Mesenchymal stem cell (in vitro differentiated cells and primary cell): ENCODE data around the gene NFAT5.

Source experiments
- DNase-seq: peaks from one replicate; pipeline ENCODE4 v3.0.0-alpha.2; 2013
- H2AFZ ChIP-seq: one replicate; pipeline ENCODE4 v1.6.1; 2013; ENCODE audit warnings: low read depth, mild to moderate bottlenecking, control low read depth, inconsistent platforms, low read length, moderate library complexity
- H2AK5ac ChIP-seq: 2 replicates; pipeline ENCODE4 v1.6.1; 2013; ENCODE audit warnings: low read length, moderate library complexity, mild to moderate bottlenecking, inconsistent platforms; ENCODE audit not compliant: severe bottlenecking
- H2BK120ac ChIP-seq: one replicate; pipeline ENCODE4 v1.6.1; 2013; ENCODE audit warnings: low read depth, mild to moderate bottlenecking, inconsistent platforms, low read length, moderate library complexity
- H2BK12ac ChIP-seq, 2 experiments: one replicate each; pipeline ENCODE4 v1.6.1; 2013; ENCODE audit warnings: inconsistent platforms in 2 of 2, low read length in 2 of 2, mild to moderate bottlenecking in 2 of 2, moderate library complexity in 2 of 2, control low read depth in 1 of 2
- H2BK15ac ChIP-seq: one replicate; pipeline ENCODE4 v1.6.1; 2013; ENCODE audit warnings: mild to moderate bottlenecking, low read depth, inconsistent platforms; ENCODE audit not compliant: poor library complexity, severe bottlenecking
- H2BK5ac ChIP-seq: 2 replicates; pipeline ENCODE4 v1.6.1; 2013; ENCODE audit warnings: low read depth, mild to moderate bottlenecking, low read length, control low read depth, inconsistent platforms; ENCODE audit not compliant: poor library complexity, severe bottlenecking
- H3K14ac ChIP-seq, 2 experiments: one replicate each; pipeline ENCODE4 v1.6.1; 2013; ENCODE audit warnings: inconsistent platforms in 2 of 2, low read length in 2 of 2, control low read depth in 1 of 2, mild to moderate bottlenecking in 1 of 2, moderate library complexity in 1 of 2
- H3K18ac ChIP-seq, 2 experiments: one replicate each; pipeline ENCODE4 v1.6.1; 2013; ENCODE audit warnings: inconsistent platforms in 2 of 2, low read length in 2 of 2, control low read depth in 1 of 2, low read depth in 1 of 2, mild to moderate bottlenecking in 1 of 2
- H3K23ac ChIP-seq, 2 experiments: one replicate each; pipeline ENCODE4 v1.6.1; 2013; ENCODE audit warnings: inconsistent platforms in 2 of 2, low read length in 2 of 2, mild to moderate bottlenecking in 2 of 2, moderate library complexity in 2 of 2, control low read depth in 1 of 2
- H3K27ac ChIP-seq: 2 replicates; pipeline ENCODE4 v1.5.1; 2013; ENCODE audit warnings: mild to moderate bottlenecking, moderate library complexity, low read length, control low read depth, inconsistent platforms; ENCODE audit not compliant: poor library complexity, severe bottlenecking
- H3K27me3 ChIP-seq, 2 experiments: 2 replicates each; pipeline versions ENCODE4 v1.6.1 to v1.7.0; 2013; ENCODE audit warnings: low read length in 2 of 2, mild to moderate bottlenecking in 2 of 2, moderate library complexity in 2 of 2, control low read depth in 1 of 2, inconsistent platforms in 1 of 2; ENCODE audit not compliant: control insufficient read depth in 1 of 2, insufficient read depth in 1 of 2
- H3K36me3 ChIP-seq, 2 experiments: 2 replicates each; pipeline versions ENCODE4 v1.6.1 to v1.7.0; 2013; ENCODE audit warnings: low read length in 2 of 2, control low read depth in 1 of 2, inconsistent platforms in 1 of 2, low read depth in 1 of 2, mild to moderate bottlenecking in 1 of 2; ENCODE audit not compliant: insufficient read depth in 2 of 2, control insufficient read depth in 1 of 2
- H3K4ac ChIP-seq, 2 experiments: one replicate each; pipeline ENCODE4 v1.6.1; 2013; ENCODE audit warnings: inconsistent platforms in 2 of 2, low read length in 2 of 2, mild to moderate bottlenecking in 2 of 2, moderate library complexity in 2 of 2, control low read depth in 1 of 2, low read depth in 1 of 2
- H3K4me1 ChIP-seq: 2 replicates; pipeline ENCODE4 v1.6.1; 2013; ENCODE audit warnings: low read depth, low read length, control low read depth; ENCODE audit not compliant: control insufficient read depth, insufficient read depth
- H3K4me2 ChIP-seq: 2 replicates; pipeline ENCODE4 v1.6.1; 2013; ENCODE audit warnings: low read length, mild to moderate bottlenecking, inconsistent platforms; ENCODE audit not compliant: poor library complexity, severe bottlenecking
- H3K4me3 ChIP-seq, 2 experiments: 2 replicates each; pipeline versions ENCODE4 v1.5.1 to v1.7.0; 2013; ENCODE audit warnings: low read length in 2 of 2, mild to moderate bottlenecking in 2 of 2, control low read depth in 1 of 2, low read depth in 1 of 2; ENCODE audit not compliant: insufficient read depth in 1 of 2
- H3K79me1 ChIP-seq: replicated peaks from 2 replicates; pipeline ENCODE4 v1.6.1; 2013; ENCODE audit warnings: mild to moderate bottlenecking, control low read depth, low read length, inconsistent platforms; ENCODE audit not compliant: poor library complexity, severe bottlenecking
- H3K9ac ChIP-seq: 2 replicates; pipeline ENCODE4 v1.7.0; 2013; ENCODE audit warnings: mild to moderate bottlenecking, low read length, moderate library complexity
- H3K9me3 ChIP-seq: 2 replicates; pipeline ENCODE4 v1.7.0; 2013; ENCODE audit warnings: mild to moderate bottlenecking, low read length; ENCODE audit not compliant: control insufficient read depth
- H4K8ac ChIP-seq: one replicate; pipeline ENCODE4 v1.6.1; 2013; ENCODE audit warnings: inconsistent platforms, mild to moderate bottlenecking, low read length, moderate library complexity
- H4K91ac ChIP-seq: one replicate; pipeline ENCODE4 v1.6.1; 2013; ENCODE audit warnings: mild to moderate bottlenecking, low read length, inconsistent platforms
- WGBS: methylation state at CpG from one replicate; pipeline ENCODE4 v1.1.7; 2013; ENCODE audit warnings: mixed read lengths; 5-methylcytosine and 5-hydroxymethylcytosine counted together

NFAT5 gene

GRCh38 chr16:69680358-69680757, 114.6 kb downstream of the NFAT5 start:
- no peak overlapping the region for H4K8ac ChIP-seq
- peaks cover 43 to 87% of the 10 kb centered on the region in 2 experiments for H3K36me3 ChIP-seq
- no peak overlapping the region for H3K4me3 ChIP-seq
- H4K91ac ChIP-seq: no peak overlapping the region
- H3K27ac ChIP-seq: no peak overlapping the region
- no peaks in the 10 kb centered on the region for H3K4me1 ChIP-seq
- no peak overlapping the region for H2BK120ac ChIP-seq
- H3K23ac ChIP-seq: no peak overlapping the region
- no peak overlapping the region for H3K9ac ChIP-seq
- H3K18ac ChIP-seq: no peak overlapping the region
- H3K4me2 ChIP-seq: no peak overlapping the region
- no peaks in the 10 kb centered on the region for H3K27me3 ChIP-seq
- H3K14ac ChIP-seq: no peak overlapping the region
- DNase-seq: no peak
- no peak overlapping the region for H2AK5ac ChIP-seq
- H2BK12ac ChIP-seq: no peak overlapping the region
- no peak overlapping the region for H3K4ac ChIP-seq
- H2AFZ ChIP-seq: no peak overlapping the region
- no peak overlapping the region for H2BK5ac ChIP-seq
- peaks cover 8% of the 10 kb centered on the region for H3K79me1 ChIP-seq
- no peak overlapping the region for H2BK15ac ChIP-seq
- H3K9me3 ChIP-seq: no peaks in the 10 kb centered on the region

GRCh38 chr16:69688589-69688988, 122.8 kb downstream of the NFAT5 start:
- Histone ChIP-seq H3K27ac (no peak overlapping the region), H2BK5ac (no peak overlapping the region), H3K4me1 (peaks cover 3% of the 10 kb centered on the region), H2AK5ac (no peak overlapping the region), H3K23ac (no peak overlapping the region), H3K9me3 (no peaks in the 10 kb centered on the region), H3K79me1 (peaks cover 11% of the 10 kb centered on the region), H2BK12ac (no peak overlapping the region), H2BK120ac (no peak overlapping the region), H3K4me2 (no peak overlapping the region), H3K36me3 (peaks cover 44 to 75% of the 10 kb centered on the region in 2 experiments), H3K18ac (no peak overlapping the region), H4K91ac (no peak overlapping the region), H2BK15ac (no peak overlapping the region), H3K14ac (no peak overlapping the region), H4K8ac (no peak overlapping the region), H3K9ac (no peak overlapping the region), H3K4ac (no peak overlapping the region), H2AFZ (no peak overlapping the region), H3K4me3 (no peak overlapping the region), H3K27me3 (no peaks in the 10 kb centered on the region)
- DNase-seq: no peak
- WGBS: 100% methylated on average over 1 of the region's 2 CpGs

GRCh38 chr16:69691980-69692911, 126.5 kb downstream of the NFAT5 start:
- Histone ChIP-seq H3K4ac (no peak overlapping the region), H2BK120ac (no peak overlapping the region), H3K18ac (no peak overlapping the region), H3K27me3 (no peaks in the 10 kb centered on the region), H3K9me3 (no peaks in the 10 kb centered on the region), H3K36me3 (peaks cover 31 to 88% of the 10 kb centered on the region in 2 experiments), H4K91ac (no peak overlapping the region), H4K8ac (no peak overlapping the region), H3K4me3 (no peak overlapping the region), H2AFZ (no peak overlapping the region), H3K4me2 (no peak overlapping the region), H3K14ac (no peak overlapping the region), H3K23ac (no peak overlapping the region), H3K79me1 (peaks cover 10% of the 10 kb centered on the region), H3K4me1 (peaks cover 5% of the 10 kb centered on the region), H3K9ac (peak overlapping the region; percentile 61), H2BK5ac (peak overlapping the region; percentile 5), H3K27ac (peak overlapping the region; percentile 23), H2AK5ac (no peak overlapping the region), H2BK15ac (no peak overlapping the region), H2BK12ac (no peak overlapping the region)
- DNase-seq: peak; percentile 73
- 96% methylated on average over 4 of the region's 4 CpGs for WGBS

GRCh38 chr16:69693916-69694315, 128.2 kb downstream of the NFAT5 start:
- H3K18ac ChIP-seq: no peak overlapping the region
- H3K9me3 ChIP-seq: no peaks in the 10 kb centered on the region
- no peak overlapping the region for H2BK5ac ChIP-seq
- H3K4me3 ChIP-seq: no peak overlapping the region
- H3K27ac ChIP-seq: peak overlapping the region; percentile 41
- no peak overlapping the region for H2BK120ac ChIP-seq
- no peak overlapping the region for H3K4ac ChIP-seq
- H3K79me1 ChIP-seq: peaks cover 10% of the 10 kb centered on the region
- H3K4me2 ChIP-seq: no peak overlapping the region
- no peak overlapping the region for H2BK15ac ChIP-seq
- no peak overlapping the region for H4K8ac ChIP-seq
- H2BK12ac ChIP-seq: no peak overlapping the region
- WGBS: 100% methylated on average over 1 of the region's 2 CpGs
- no peak overlapping the region for H3K9ac ChIP-seq
- no peak overlapping the region for H4K91ac ChIP-seq
- H2AK5ac ChIP-seq: no peak overlapping the region
- peaks cover 28 to 97% of the 10 kb centered on the region in 2 experiments for H3K36me3 ChIP-seq
- DNase-seq: no peak
- H3K14ac ChIP-seq: no peak overlapping the region
- peaks cover 5% of the 10 kb centered on the region for H3K4me1 ChIP-seq
- H3K27me3 ChIP-seq: no peaks in the 10 kb centered on the region
- no peak overlapping the region for H3K23ac ChIP-seq
- no peak overlapping the region for H2AFZ ChIP-seq
